ENCODE results near the gene LCN10.

The LCN10 gene

GRCh38 chr9:136734837-136735496 is 7.8 kb downstream of the LCN10 start:
- no peak for DNase-seq

- DNase-seq: no peak
These were observed 9.1 kb downstream of the LCN10 start for GRCh38 chr9:136733611-136734010.

- no peak for DNase-seq
These were observed 10.1 kb downstream of the LCN10 start for GRCh38 chr9:136732444-136733178.

- DNase-seq: no peak
These were observed 12.8 kb downstream of the LCN10 start for GRCh38 chr9:136729926-136730325.

GRCh38 chr9:136729144-136729543 is 13.6 kb downstream of the LCN10 start:
- DNase-seq: peak; percentile 55

- DNase-seq: peak; percentile 55
These were observed 14.1 kb downstream of the LCN10 start for GRCh38 chr9:136728548-136729123.

- DNase-seq: peak; percentile 91
These were observed 14.6 kb downstream of the LCN10 start for GRCh38 chr9:136728080-136728547.

GRCh38 chr9:136726631-136727191 is 16.0 kb downstream of the LCN10 start:
- peak; percentile 82 for DNase-seq

- no peak for DNase-seq
These were observed 16.6 kb downstream of the LCN10 start for GRCh38 chr9:136726118-136726517.

- no peak for DNase-seq
These were observed 17.1 kb downstream of the LCN10 start for GRCh38 chr9:136725612-136726011.

GRCh38 chr9:136724772-136725171 is 18.0 kb downstream of the LCN10 start:
- no peak for DNase-seq

GRCh38 chr9:136723989-136724388 is 18.8 kb downstream of the LCN10 start:
- no peak for DNase-seq

GRCh38 chr9:136723362-136723976 is 19.3 kb downstream of the LCN10 start:
- DNase-seq: no peak

GRCh38 chr9:136722969-136723356 is 19.8 kb downstream of the LCN10 start:
- no peak for DNase-seq

GRCh38 chr9:136722093-136722968 is 20.4 kb downstream of the LCN10 start:
- DNase-seq: no peak

- no peak for DNase-seq
These were observed 21.2 kb downstream of the LCN10 start for GRCh38 chr9:136721339-136722092.

GRCh38 chr9:136720898-136721338 is 21.8 kb downstream of the LCN10 start:
- no peak for DNase-seq

- no peak for DNase-seq
These were observed 22.4 kb downstream of the LCN10 start for GRCh38 chr9:136720251-136720897.

- DNase-seq: no peak
These were observed 23.4 kb downstream of the LCN10 start for GRCh38 chr9:136719195-136719880.

All from OCI-M1 (cell line).